ENCODE results near the gene TBL1XR1.

TBL1XR1 gene

GRCh38 chr3:177061369-177061768, 135.9 kb downstream of the TBL1XR1 start:
- no peak for DNase-seq (ENCODE audit: low read depth)

- no peak for DNase-seq (ENCODE audit: low read depth)
Observed at GRCh38 chr3:177060492-177060891, 136.8 kb downstream of the TBL1XR1 start.

- DNase-seq (ENCODE audit: low read depth), result no peak
Observed at GRCh38 chr3:177058648-177059047, 138.6 kb downstream of the TBL1XR1 start.

- DNase-seq (ENCODE audit: low read depth), result no peak
Observed at GRCh38 chr3:177057768-177058167, 139.5 kb downstream of the TBL1XR1 start.

- DNase-seq (ENCODE audit: low read depth), result no peak
Observed at GRCh38 chr3:177056927-177057326, 140.4 kb downstream of the TBL1XR1 start.

GRCh38 chr3:177055605-177056571, 141.4 kb downstream of the TBL1XR1 start:
- no peak for DNase-seq (ENCODE audit: low read depth)

- no peak for DNase-seq (ENCODE audit: low read depth)
Observed at GRCh38 chr3:177053107-177053506, 144.2 kb downstream of the TBL1XR1 start.

GRCh38 chr3:177051411-177051810, 145.9 kb downstream of the TBL1XR1 start:
- no peak for DNase-seq (ENCODE audit: low read depth)

GRCh38 chr3:177050501-177051237, 146.6 kb downstream of the TBL1XR1 start:
- DNase-seq (ENCODE audit: low read depth), result no peak

- DNase-seq (ENCODE audit: low read depth), result no peak
Observed at GRCh38 chr3:177045767-177046166, 151.5 kb downstream of the TBL1XR1 start.

- no peak for DNase-seq (ENCODE audit: low read depth)
Observed at GRCh38 chr3:177045222-177045621, 152.1 kb downstream of the TBL1XR1 start.

- DNase-seq (ENCODE audit: low read depth), result no peak
Observed at GRCh38 chr3:177041730-177042551, 155.3 kb downstream of the TBL1XR1 start.

- no peak for DNase-seq (ENCODE audit: low read depth)
Observed at GRCh38 chr3:177041021-177041729, 156.1 kb downstream of the TBL1XR1 start.

- DNase-seq (ENCODE audit: low read depth), result no peak
Observed at GRCh38 chr3:177039490-177040274, 157.6 kb downstream of the TBL1XR1 start.

GRCh38 chr3:177037241-177037640, 160.0 kb downstream of the TBL1XR1 start:
- DNase-seq (ENCODE audit: low read depth), result peak; percentile 4

- no peak for DNase-seq (ENCODE audit: low read depth)
Observed at GRCh38 chr3:177035676-177036075, 161.6 kb downstream of the TBL1XR1 start.

- no peak for DNase-seq (ENCODE audit: low read depth)
Observed at GRCh38 chr3:177034832-177035475, 162.3 kb downstream of the TBL1XR1 start.

- DNase-seq (ENCODE audit: low read depth), result no peak
Observed at GRCh38 chr3:177026505-177027277, 170.6 kb downstream of the TBL1XR1 start.

- DNase-seq (ENCODE audit: low read depth), result no peak
Observed at GRCh38 chr3:177015881-177016280, 181.4 kb downstream of the TBL1XR1 start.

Data from stimulated activated CD8-positive, alpha-beta memory T cell treated with anti-CD3 and anti-CD28 coated beads, Interleukin-12 subunit alpha, Interleukin-12 subunit beta, amount 100 ng/mL, for 4 hours (primary cell).